Measurements from ENCODE around the gene ACER2. TPM values are rescaled to one million over a fixed set of nuclear protein-coding genes. Genes with fewer than 3 reads are reported as not detected.

Gene ACER2
- total and polyA plus RNA-seq, 2 of the 8 experiments (the other 6 are each of a cell fraction or from before 2014, with no cell fraction given): 7.4 to 8.8 TPM

- Histone ChIP-seq H3K36me3 (ENCODE audit: control insufficient read depth in 2 of 4, insufficient read depth in 4 of 4, low read length in 3 of 4) (no peaks in the 10 kb centered on the region), H3K27ac (ENCODE audit: low read depth, low read length) (no peak overlapping the region), H3K18ac (ENCODE audit: extremely low read depth, low read length) (no peak overlapping the region), H3K79me1 (ENCODE audit: low read depth, low read length) (no peaks in the 10 kb centered on the region), H3K4me2 (ENCODE audit: insufficient read depth in 1 of 2, low read depth in 2 of 2, low read length in 2 of 2) (no peak overlapping the region), H3K56ac (replicated peaks; ENCODE audit: insufficient read length, low read depth, low read length) (no peak overlapping the region), H4K5ac (ENCODE audit: insufficient read length, low read depth, low read length) (no peak overlapping the region), H3K23me2 (ENCODE audit: low read depth, low read length) (no peaks in the 10 kb centered on the region), H4K8ac (ENCODE audit: extremely low read depth, insufficient read depth, low read length) (no peak overlapping the region), H2AFZ (ENCODE audit: low read length) (no peak overlapping the region), H3K23ac (ENCODE audit: insufficient read length) (no peak overlapping the region), H2BK12ac (ENCODE audit: low read depth, low read length) (no peak overlapping the region), H2AK5ac (ENCODE audit: low read depth, low read length) (no peak overlapping the region), H2BK15ac (ENCODE audit: low read length) (no peak overlapping the region), H3K79me2 (ENCODE audit: control insufficient read depth in 1 of 2, insufficient read depth in 2 of 2, low read length in 2 of 2) (no peaks in the 10 kb centered on the region), H2BK5ac (ENCODE audit: low read depth, low read length) (no peak overlapping the region), H3K4ac (replicated peaks; ENCODE audit: insufficient read length, low read depth, low read length) (no peak overlapping the region), H3K4me1 (replicated peaks in 1 of 4; ENCODE audit: control insufficient read depth in 3 of 4, insufficient read depth in 4 of 4, low read length in 3 of 4) (no peaks in the 10 kb centered on the region), H2BK120ac (replicated peaks; ENCODE audit: low read depth, low read length) (no peak overlapping the region), H3K4me3 (ENCODE audit: extremely low read depth in 1 of 4, insufficient read depth in 2 of 4, low read depth in 3 of 4, low read length in 4 of 4) (no peak overlapping the region), H4K91ac (replicated peaks; ENCODE audit: insufficient read length, low read length) (no peak overlapping the region), H3K27me3 (replicated peaks in 1 of 4; ENCODE audit: control insufficient read depth in 3 of 4, extremely low read depth in 1 of 4, insufficient read depth in 3 of 4, low read length in 3 of 4) (no peaks in the 10 kb centered on the region), H2BK20ac (ENCODE audit: low read length) (no peak overlapping the region), H3K9ac (replicated peaks in 1 of 4; ENCODE audit: extremely low read depth in 1 of 4, low read depth in 3 of 4, low read length in 3 of 4) (no peak overlapping the region), H3K9me3 (ENCODE audit: insufficient read depth in 2 of 2, low read depth in 1 of 2, low read length in 1 of 2) (no peaks in the 10 kb centered on the region), H3K14ac (ENCODE audit: insufficient read length) (no peak overlapping the region), H4K20me1 (replicated peaks in 1 of 2; ENCODE audit: control insufficient read depth in 1 of 2, insufficient read depth in 2 of 2, low read length in 2 of 2) (no peaks in the 10 kb centered on the region)
- no peak for FAIRE-seq
- ChIA-PET CTCF (ENCODE audit: partially characterized antibody) (interaction anchor here (0.6 to 2.5 kb wide), 8 partner anchors 19 to 1022 kb away, joined by 3 to 9 read pairs (median 3); no protein-coding TSS in a partner anchor), POLR2A (ENCODE audit: partially characterized antibody) (interaction anchor here (0.6 kb wide), 2 partner anchors 63 to 261 kb away, joined by 3 read pairs; no protein-coding TSS in a partner anchor)
- DNase-seq (ENCODE audit: low read depth in 1 of 2, low spot score in 2 of 2): no peak
- TF ChIP-seq TEAD4 (IDR thresholded peaks at IDR 0.05; ENCODE audit: low read depth, low read length) (no peak), SP2 (IDR thresholded peaks at IDR 0.05; ENCODE audit: low read length) (no peak), KDM1A (IDR thresholded peaks at IDR 0.05; ENCODE audit: borderline replicate concordance, low read length) (no peak), YY1 (IDR thresholded peaks at IDR 0.05; ENCODE audit: low read depth, low read length) (no peak), NRF1 (IDR thresholded peaks at IDR 0.05; ENCODE audit: low read depth, low read length) (no peak), JUN (IDR thresholded peaks at IDR 0.05; ENCODE audit: low read depth, low read length) (no peak), ATF2 (IDR thresholded peaks at IDR 0.05; ENCODE audit: low read length) (no peak), KDM5A (IDR thresholded peaks at IDR 0.05; ENCODE audit: low read length) (no peak), TAF7 (optimal IDR thresholded peaks at IDR 0.05; ENCODE audit: borderline replicate concordance, low read depth, low read length) (no peak), POLR2AphosphoS5 (IDR thresholded peaks at IDR 0.05; ENCODE audit: low read depth, low read length) (no peak), PHF8 (conservative IDR thresholded peaks at IDR 0.05; ENCODE audit: low read depth, low read length) (no peak), KDM4A (IDR thresholded peaks at IDR 0.05; ENCODE audit: low read depth, low read length, severe bottlenecking) (no peak), SRF (IDR thresholded peaks at IDR 0.05; ENCODE audit: low read depth, low read length) (no peak), ASH2L (IDR thresholded peaks at IDR 0.05; ENCODE audit: low read length) (no peak), SIN3A (conservative IDR thresholded peaks at IDR 0.05 in 1 of 2, IDR thresholded peaks at IDR 0.05 in 1 of 2; ENCODE audit: low read depth in 1 of 2, low read length in 2 of 2) (no peak)
These were observed 82.0 kb downstream of the ACER2 start for GRCh38 chr9:19490828-19491227.

All from H1 (cell line).